KMS-11 (cell line): ENCODE measurements around the gene MGMT.

Source experiments
- H2AFZ ChIP-seq: fragments of 200-600 bp; sonication (generic); 2 replicates; pipeline ENCODE4 v1.6.1; 2016; ENCODE audit warnings: antibody characterized with exemption, mixed run types, low read depth
- H3K27ac ChIP-seq: fragments of 200-600 bp; sonication (generic); 2 replicates; pipeline ENCODE4 v1.6.1; 2016; ENCODE audit warnings: mild to moderate bottlenecking, mixed run types
- H3K27me3 ChIP-seq: fragments of 200-600 bp; sonication (generic); 2 replicates; pipeline ENCODE4 v1.6.1; 2017; ENCODE audit warnings: mild to moderate bottlenecking, low read depth, mixed run types, moderate library complexity; ENCODE audit not compliant: insufficient read depth
- H3K36me3 ChIP-seq: fragments of 200-600 bp; sonication (generic); 2 replicates; pipeline ENCODE4 v1.6.1; 2017; ENCODE audit warnings: mild to moderate bottlenecking, mixed run types; ENCODE audit not compliant: insufficient read depth
- H3K4me1 ChIP-seq: fragments of 200-600 bp; sonication (generic); 2 replicates; pipeline ENCODE4 v1.6.1; 2016; ENCODE audit warnings: mild to moderate bottlenecking, low read depth, mixed run types; ENCODE audit not compliant: poor library complexity, severe bottlenecking
- H3K4me2 ChIP-seq: fragments of 200-600 bp; sonication (generic); 2 replicates; pipeline ENCODE4 v1.7.0; 2016; ENCODE audit warnings: mild to moderate bottlenecking, mixed run types
- H3K4me3 ChIP-seq: fragments of 200-600 bp; sonication (generic); IDR thresholded peaks from 2 replicates; pipeline ENCODE4 v1.6.1; 2017; ENCODE audit warnings: low read depth, low read length, mixed read lengths; ENCODE audit not compliant: insufficient read depth
- H3K79me2 ChIP-seq: fragments of 200-600 bp; sonication (generic); 2 replicates; pipeline ENCODE4 v1.6.1; 2016; ENCODE audit warnings: low read depth, mixed run types; ENCODE audit not compliant: insufficient read depth
- H3K9ac ChIP-seq: fragments of 200-600 bp; sonication (generic); 2 replicates; pipeline ENCODE4 v1.6.1; 2016; ENCODE audit warnings: mild to moderate bottlenecking, mixed run types
- H4K20me1 ChIP-seq: fragments of 200-600 bp; sonication (generic); 2 replicates; pipeline ENCODE4 v1.6.1; 2016; ENCODE audit warnings: mild to moderate bottlenecking, mixed run types; ENCODE audit not compliant: insufficient read depth
- CTCF ChIP-seq: fragments of 200-600 bp; sonication (generic); conservative IDR thresholded peaks from 2 replicates; pipeline ENCODE4 v1.6.1; 2017; ENCODE audit warnings: low read depth, mild to moderate bottlenecking, antibody characterized with exemption, low read length, moderate library complexity, mixed read lengths

The MGMT gene

DNA sequence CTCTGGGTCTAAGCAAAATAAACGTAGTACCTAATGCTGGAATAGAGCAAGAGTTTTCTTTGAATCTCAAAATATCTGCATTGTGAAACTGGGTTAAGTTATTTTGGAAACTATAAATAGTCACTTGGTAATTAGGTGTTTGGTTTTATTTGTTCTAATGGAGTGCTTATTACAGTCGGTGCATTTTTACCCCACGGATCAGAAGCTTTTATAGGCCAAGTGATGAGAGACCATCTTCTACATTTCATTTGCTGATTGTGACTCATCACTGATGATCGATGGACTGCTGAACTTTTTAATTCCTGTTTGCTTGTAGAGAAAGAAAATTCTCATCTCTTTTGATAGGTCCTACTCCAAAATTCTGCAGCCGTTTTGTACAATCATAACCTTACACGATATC, 28.2 kb downstream of the MGMT start:
- no peak overlapping the region for H3K4me2 ChIP-seq
- H2AFZ ChIP-seq, result no peak overlapping the region
- H3K27me3 ChIP-seq, result no peaks in the 10 kb centered on the region
- H3K9ac ChIP-seq, result no peak overlapping the region
- H3K4me3 ChIP-seq, result no peak overlapping the region
- H3K36me3 ChIP-seq, result no peaks in the 10 kb centered on the region
- H3K4me1 ChIP-seq, result no peaks in the 10 kb centered on the region
- H3K27ac ChIP-seq, result no peak overlapping the region
- no peak for TF ChIP-seq CTCF
- H3K79me2 ChIP-seq, result no peaks in the 10 kb centered on the region
- no peaks in the 10 kb centered on the region for H4K20me1 ChIP-seq

DNA sequence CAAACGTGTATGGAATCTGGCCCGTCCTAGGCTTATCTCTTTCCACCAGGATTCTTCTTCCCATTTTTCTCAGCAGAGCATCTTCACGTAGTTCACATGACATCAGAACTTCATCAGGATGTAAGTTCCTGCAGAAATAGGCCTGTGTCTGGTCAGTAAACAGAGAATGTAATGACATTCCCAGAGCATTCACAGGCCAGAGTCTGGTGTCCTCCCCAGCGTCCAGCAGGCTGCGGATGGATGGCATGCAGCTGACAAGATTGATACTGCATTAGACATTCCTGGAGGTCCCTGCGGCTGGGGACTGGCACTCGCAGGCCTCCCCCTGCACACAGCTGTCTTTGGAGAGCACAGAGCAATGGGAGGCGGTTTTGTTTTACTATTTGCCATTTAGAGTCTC, 28.7 kb downstream of the MGMT start:
- H3K36me3 ChIP-seq, result no peaks in the 10 kb centered on the region
- H2AFZ ChIP-seq, result no peak overlapping the region
- H3K9ac ChIP-seq, result no peak overlapping the region
- H3K27me3 ChIP-seq, result no peaks in the 10 kb centered on the region
- TF ChIP-seq CTCF, result no peak
- no peaks in the 10 kb centered on the region for H3K4me1 ChIP-seq
- no peak overlapping the region for H3K27ac ChIP-seq
- H3K4me2 ChIP-seq, result no peak overlapping the region
- no peaks in the 10 kb centered on the region for H4K20me1 ChIP-seq
- no peaks in the 10 kb centered on the region for H3K79me2 ChIP-seq
- no peak overlapping the region for H3K4me3 ChIP-seq

DNA sequence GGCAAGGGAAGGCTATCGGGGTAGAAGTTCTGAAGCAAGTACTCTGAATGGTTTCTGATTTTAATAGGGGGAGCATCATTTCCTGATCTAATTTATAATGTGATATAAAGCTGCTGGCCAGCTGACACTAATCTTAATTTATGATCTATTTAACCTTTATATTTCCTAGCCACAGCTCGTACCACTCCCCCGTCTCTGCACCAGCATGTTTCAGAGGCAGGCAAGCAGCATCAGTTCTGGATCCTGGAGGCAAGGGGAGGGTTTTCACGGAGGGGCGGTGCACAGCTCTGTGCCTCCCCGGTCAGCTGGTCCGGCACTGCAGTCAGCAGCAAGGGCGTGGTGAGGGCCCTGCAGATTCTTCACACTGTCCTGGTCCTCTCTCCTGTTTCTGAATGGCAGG, 30.0 kb downstream of the MGMT start:
- Histone ChIP-seq H3K79me2 (no peaks in the 10 kb centered on the region), H3K4me3 (no peak overlapping the region), H3K9ac (no peak overlapping the region), H4K20me1 (no peaks in the 10 kb centered on the region), H2AFZ (no peak overlapping the region), H3K27ac (no peak overlapping the region), H3K4me2 (no peak overlapping the region), H3K27me3 (no peaks in the 10 kb centered on the region), H3K4me1 (no peaks in the 10 kb centered on the region), H3K36me3 (no peaks in the 10 kb centered on the region)
- TF ChIP-seq CTCF, result no peak

- Histone ChIP-seq H3K27ac (no peak overlapping the region), H3K4me2 (no peak overlapping the region), H3K36me3 (no peaks in the 10 kb centered on the region), H3K79me2 (no peaks in the 10 kb centered on the region), H2AFZ (no peak overlapping the region), H3K27me3 (no peaks in the 10 kb centered on the region), H3K4me1 (no peaks in the 10 kb centered on the region), H3K4me3 (no peak overlapping the region), H4K20me1 (no peaks in the 10 kb centered on the region), H3K9ac (no peak overlapping the region)
- no peak for TF ChIP-seq CTCF
Observed at GRCh38 chr10:129498680-129499079, 31.6 kb downstream of the MGMT start.
